NCI-H2196 treated with DMSO at 0.1 percent for 48 hours (cell line): ENCODE measurements around the gene NUDT16.
"Not testable (repeated sequence)": the region's sequence is repeated elsewhere in the genome, so short reads cannot be mapped to it uniquely, and the experiment has no call there.

Experiments used
- DNase-seq: peaks from one replicate; lab custom pipeline; 2025; ENCODE audit not compliant: unreplicated experiment; lab: John Stamatoyannopoulos, UW

Gene NUDT16

GRCh38 chr3:131381445-131382291 is at the start of gene NUDT16:
Gene NUDT16, plus strand, starts transcription at chr3:131381774. Its CDS starts 31 bp downstream, at chr3:131381805.
- DNase-seq, result peak; percentile 100

GRCh38 chr3:131338948-131339640 is 42.5 kb upstream of the NUDT16 start:
- DNase-seq, result no peak

GRCh38 chr3:131341761-131342160 is 39.8 kb upstream of the NUDT16 start:
- DNase-seq, result no peak

- no peak for DNase-seq
Observed at GRCh38 chr3:131348911-131349310, 32.7 kb upstream of the NUDT16 start.

DNA sequence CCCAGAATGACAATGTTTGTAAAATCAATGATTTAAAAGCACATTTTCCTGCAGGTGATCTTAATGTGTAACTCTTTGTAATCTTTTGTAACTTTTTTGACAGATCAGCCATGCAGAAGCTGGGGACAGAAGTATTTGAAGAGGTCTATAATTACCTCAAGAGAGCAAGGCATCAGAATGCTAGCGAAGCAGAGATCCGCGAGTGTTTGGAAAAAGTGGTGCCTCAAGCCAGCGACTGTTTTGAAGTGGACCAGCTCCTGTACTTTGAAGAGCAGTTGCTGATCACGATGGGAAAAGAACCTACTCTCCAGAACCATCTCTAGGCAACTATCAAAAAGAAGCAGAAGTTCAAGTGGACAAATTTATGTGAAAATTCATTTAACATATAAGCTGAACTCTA is 32.1 kb upstream of the NUDT16 start:
- no peak for DNase-seq

DNA sequence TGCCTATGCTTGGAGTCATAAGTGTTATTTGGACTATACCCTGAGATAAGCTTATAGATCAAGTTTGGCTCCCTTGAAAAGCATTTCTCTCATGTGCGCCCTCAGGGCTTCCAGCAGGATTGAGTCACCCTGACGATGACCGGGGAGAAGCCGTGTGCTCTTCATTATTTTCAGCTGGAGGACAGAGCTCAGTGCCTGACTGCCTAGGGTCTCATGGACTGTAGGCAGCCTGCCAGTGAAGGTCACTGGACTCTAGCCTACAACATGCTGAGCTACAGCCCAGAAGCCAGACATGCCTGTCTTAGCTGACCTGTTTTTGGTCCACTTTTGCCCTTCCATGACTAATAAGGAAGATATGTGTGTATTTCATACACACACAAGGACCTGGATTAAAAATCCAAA is 31.6 kb upstream of the NUDT16 start:
- no peak for DNase-seq

- DNase-seq, result no peak
Observed at GRCh38 chr3:131350506-131350905, 31.1 kb upstream of the NUDT16 start.

GRCh38 chr3:131353016-131353877 is 28.3 kb upstream of the NUDT16 start:
- DNase-seq, result no peak

GRCh38 chr3:131353986-131354385 is 27.6 kb upstream of the NUDT16 start:
- no peak for DNase-seq

GRCh38 chr3:131356006-131356595 is 25.5 kb upstream of the NUDT16 start:
- no peak for DNase-seq

DNA sequence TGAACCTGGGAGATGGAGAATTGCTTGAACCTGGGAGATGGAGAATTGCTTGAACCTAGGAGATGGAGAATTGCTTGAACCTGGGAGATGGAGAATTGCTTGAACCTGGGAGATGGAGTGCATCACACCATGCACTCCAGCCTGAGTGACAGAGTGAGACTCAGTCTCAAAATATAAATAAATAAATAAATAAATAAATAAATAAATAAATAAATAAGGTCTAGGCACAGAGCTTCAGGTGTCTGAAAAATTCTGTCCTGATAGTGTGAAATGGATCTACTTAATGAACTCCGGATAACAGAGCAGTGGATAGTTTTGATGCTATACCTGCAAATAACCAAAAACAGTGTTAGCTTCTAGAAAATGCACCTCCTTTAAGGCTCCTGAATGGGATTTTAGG is 24.3 kb upstream of the NUDT16 start:
- no peak for DNase-seq

GRCh38 chr3:131360191-131360755 is 21.3 kb upstream of the NUDT16 start:
- DNase-seq, result no peak

GRCh38 chr3:131361066-131361463 is 20.5 kb upstream of the NUDT16 start:
- not testable (repeated sequence) for DNase-seq

DNA sequence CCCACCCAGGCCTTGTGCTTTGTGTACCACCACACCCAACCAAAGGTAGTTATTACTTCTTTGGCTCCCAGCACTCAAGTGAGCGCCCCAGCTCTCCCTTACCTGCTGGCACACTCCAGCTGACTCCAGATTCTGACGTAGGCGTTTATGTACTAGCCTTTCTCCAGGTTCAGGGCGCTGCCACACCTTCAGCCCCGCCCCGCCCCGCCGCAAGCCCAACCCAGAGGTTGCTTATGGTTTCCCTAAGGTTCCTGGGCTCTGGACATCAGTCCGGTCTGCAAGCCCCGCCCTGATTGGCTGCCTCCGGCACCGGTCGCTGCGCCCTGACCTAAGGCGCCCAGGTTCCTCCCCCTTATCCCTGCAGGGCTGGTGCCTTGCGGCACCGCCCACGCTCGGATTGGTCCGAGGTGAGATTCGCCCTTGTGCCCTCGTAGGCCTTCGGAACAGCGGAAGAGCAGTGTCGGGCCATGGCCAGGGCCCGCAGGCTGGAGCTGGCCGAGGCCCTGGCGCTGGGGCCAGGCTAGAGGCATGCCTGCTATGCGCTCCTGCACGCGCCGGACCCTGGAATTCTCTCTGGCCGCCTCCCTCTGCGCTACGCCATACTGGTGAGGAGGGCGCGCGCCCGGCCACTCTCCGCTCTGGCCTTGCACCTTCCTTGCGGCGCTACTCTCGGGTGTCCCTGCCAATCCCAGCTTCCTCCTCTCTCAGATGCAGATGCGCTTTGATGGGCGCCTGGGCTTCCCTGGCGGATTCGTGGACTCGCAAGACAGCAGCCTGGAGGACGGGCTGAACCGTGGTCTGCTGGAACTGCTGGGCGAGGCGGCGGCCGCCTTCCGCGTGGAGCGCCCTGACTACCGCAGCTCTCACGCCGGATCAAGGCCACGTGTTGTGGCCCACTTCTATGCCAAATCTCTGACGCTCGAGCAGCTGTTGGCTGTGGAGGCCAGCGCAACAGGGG is 19.8 kb upstream of the NUDT16 start:
- DNase-seq, result peak; percentile 99

GRCh38 chr3:131363275-131363674 is 18.3 kb upstream of the NUDT16 start:
- no peak for DNase-seq

DNA sequence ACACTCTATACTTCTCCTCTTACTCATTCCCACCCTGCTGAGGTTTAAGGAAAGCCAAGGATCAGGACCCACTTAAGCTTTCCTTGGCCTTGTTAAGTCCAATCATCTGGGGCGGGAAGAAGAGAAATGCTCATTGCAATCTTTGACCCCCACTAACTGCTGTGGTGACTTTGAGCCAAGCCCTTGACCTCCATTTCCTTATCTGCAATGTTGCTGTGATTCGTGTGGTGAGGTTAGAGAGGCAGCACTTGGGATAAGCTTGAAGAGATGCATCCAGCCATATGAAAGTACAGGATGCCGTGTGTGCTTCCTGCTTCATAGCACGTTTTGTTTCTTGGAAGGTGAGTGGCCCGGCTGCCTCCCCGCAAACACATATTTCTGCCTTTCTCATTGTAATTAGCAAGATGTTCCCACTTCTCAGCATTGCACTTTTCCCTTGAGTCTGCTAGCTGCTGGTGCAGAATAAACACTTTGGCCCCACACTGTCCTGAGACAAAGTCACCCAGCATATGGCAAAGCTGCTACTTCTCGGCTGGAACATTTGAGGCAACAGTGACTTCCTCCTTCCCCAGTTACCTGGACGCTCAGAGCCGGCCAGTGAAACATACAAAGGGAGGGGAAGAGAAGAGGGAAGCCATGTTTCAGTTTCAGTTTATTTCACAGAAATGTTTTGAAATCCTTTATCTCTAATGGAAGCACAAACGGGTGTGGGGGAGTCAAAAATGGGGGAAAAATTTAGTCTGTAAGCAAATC is 10.5 kb upstream of the NUDT16 start:
- no peak for DNase-seq

DNA sequence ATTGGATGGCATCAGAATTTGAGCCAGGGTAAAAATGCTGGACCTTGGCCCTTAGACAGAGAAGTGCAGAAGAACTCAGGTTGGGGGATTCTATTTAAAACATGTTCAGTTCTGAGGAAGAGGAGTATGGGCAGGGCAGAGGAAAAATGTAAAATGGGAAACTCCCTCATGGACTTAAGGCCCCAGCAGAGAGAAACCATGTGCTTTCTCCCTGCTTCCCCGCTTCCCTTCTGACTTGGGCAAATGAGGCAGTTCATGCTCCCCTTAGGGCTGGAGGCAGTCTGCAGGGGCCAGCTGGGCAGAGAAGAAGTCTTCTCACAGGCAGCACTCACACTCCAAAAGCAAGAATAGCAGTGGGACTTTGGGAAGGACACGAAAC is 9.9 kb upstream of the NUDT16 start:
- DNase-seq, result no peak

DNA sequence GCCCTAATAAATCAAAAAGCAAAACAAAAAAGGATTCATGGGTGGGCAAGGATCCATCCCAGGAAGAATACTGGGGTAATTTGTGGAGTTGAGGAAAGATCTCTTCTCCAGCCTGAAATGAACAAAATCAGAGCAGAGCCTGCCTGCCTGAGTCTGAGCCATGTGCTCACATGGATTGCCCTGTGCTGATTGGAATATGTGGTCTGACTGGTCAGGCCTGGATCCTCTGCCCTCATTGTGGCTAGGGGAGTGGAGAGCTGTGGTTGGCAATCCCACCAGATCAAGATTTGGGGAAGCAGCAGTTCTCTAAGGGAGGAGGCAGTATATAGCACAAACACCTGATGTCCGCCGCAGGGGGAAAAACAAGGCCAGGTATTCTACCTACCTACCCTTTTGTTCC is 6.8 kb upstream of the NUDT16 start:
- no peak for DNase-seq
